HEK293 (cell line): Measurements from ENCODE around the gene TTLL10.

Experiments used
- KLF8 ChIP-seq: fragments of 450-650 bp; formaldehyde crosslinking; IDR thresholded peaks from 2 replicates; pipeline ENCODE4 v1.5.1; 2016; ENCODE audit warnings: missing biosample characterization, missing genetic modification characterization
- YY2 ChIP-seq: fragments of 450-650 bp; formaldehyde crosslinking; IDR thresholded peaks from 2 replicates; pipeline ENCODE4 v1.5.1; 2016; ENCODE audit warnings: missing biosample characterization, missing genetic modification characterization

DNA sequence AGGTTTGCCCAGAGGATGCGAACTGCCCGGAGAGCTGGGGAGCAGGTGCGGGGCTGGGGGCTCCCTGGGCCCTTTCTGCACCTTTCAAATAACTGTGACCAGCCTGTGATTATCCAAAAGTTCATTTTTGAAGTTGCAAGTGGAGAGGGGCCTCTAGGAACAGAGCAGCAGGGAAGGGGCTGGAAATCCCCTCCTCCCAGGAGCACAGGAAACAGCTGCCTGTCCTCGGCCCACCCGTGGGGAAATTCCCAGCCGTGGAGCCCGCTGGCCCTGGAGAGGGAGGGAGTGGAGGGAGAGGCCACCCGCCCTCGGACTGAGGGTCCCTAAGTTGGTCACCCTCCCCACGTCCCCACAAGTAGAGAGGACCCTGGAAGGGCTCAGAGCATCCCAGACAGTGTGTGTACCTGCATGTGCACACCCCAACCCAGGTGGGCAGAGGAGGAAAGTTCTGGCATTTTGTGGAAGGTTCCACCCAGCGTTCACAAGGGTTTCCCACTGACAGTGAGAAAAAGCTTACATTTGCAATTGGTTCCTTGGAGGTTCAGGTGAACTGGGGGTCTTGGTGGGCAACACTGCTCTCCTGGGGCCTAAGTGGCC is 41.5 kb downstream of the TTLL10 start:
- TF ChIP-seq KLF8 (tag by site-specific recombination) (0 out of 2 replicates have a peak, but pooled peaks have one; percentile 9), YY2 (tag by site-specific recombination) (no peak)
